HG02623 (cell line): Measurements from ENCODE around the gene CSF3.

Experiments
- ATAC-seq: cut with Tn5 transposase; IDR thresholded peaks from one replicate; pipeline ENCODE4 v1.9.1; 2021; ENCODE audit warnings: moderate library complexity; ENCODE audit not compliant: unreplicated experiment

Gene CSF3

DNA sequence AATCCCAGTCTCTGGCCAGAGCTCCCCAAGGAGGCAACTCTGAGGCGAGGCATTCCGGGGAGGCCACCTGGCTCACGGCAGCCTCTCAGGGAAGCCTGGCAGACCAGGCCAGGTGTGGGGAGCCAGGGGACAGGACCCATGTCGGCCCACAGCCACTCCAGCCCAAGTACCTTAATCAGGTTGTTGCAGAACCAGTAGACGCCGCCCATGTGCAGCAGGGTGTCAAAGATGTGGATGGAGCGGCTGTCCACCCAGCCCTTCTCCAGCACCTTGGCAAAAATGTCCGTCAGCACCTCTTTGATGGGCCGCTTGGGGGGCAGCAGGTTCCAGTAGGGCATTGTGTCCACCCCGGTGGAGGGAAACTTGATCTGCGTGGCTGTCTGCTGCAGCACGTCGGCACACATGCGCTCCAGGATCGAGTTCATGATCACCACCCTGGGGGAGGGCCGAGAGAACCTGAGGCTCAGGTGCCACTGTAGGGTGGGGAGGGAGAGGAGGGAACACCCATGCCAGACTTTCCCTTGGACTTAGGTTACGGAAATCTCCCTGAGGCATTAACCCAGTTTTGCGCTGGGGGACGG, 7.8 kb downstream of the CSF3 start:
- ATAC-seq = no peak

GRCh38 chr17:40023590-40024292, 8.5 kb downstream of the CSF3 start:
- ATAC-seq = no peak

GRCh38 chr17:40024901-40025300, 9.7 kb downstream of the CSF3 start:
- no peak for ATAC-seq

GRCh38 chr17:40025559-40025958, 10.3 kb downstream of the CSF3 start:
- no peak for ATAC-seq

DNA sequence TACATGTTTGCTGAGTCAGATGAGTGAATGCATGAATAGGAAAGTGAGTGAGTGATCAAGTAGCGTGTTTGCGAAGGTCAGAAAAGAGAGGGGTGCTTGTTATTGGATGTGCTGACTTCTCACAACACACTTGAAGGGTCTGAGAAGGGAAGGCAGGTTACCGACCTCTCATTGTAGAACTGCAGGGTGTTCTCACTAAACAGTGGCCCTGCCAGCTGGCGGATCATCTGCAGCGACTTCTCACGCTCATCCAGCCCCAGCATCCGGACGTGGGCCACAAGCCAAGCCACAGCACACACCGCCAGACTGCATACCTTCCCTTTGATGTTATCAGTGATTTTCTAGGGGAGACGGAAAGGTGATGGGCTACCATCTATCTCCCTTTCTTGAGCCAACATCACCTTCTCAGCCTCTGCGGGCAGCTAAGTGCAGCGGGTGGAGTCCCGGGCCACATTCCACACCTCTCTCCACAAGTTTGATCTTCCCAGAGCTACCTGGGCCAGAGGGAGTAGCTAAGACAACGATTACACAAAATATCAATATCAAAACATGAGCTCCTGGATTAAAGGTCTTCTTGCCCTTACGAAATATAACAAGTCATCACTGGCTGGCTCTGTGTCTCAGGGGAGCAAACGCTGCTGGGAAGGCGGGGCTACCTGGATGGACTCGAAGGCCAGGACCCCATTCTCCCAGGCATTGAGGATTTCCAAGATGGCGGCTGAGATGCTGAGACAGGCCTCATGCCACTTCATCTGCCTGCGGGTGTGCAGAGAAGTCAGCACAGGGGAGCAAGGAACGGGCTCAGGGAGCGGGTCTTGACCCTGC, 11.0 kb downstream of the CSF3 start:
- no peak for ATAC-seq

- no peak for ATAC-seq
Observed at GRCh38 chr17:40026816-40027613, 11.8 kb downstream of the CSF3 start.

DNA sequence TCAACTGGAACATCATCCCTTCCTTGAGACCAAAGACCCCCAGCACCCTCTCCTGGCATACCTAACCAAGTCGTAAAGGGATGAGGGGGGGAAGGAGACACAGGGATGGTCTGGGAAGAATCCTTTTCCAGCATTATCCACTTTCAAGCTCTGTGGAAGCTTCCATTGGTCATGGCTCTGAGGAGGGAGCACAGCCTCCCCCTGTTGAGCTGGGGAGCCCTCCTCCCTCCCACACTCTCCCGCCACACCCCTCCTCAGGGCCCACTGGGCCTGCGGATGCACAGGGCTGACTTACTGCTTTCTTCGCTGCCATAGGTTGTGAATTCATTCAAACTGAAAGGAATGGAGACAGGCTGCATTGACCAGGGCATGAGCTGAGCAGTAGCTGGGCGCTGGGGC, 12.4 kb downstream of the CSF3 start:
- no peak for ATAC-seq

- ATAC-seq = no peak
Observed at GRCh38 chr17:40028595-40028994, 13.4 kb downstream of the CSF3 start.

DNA sequence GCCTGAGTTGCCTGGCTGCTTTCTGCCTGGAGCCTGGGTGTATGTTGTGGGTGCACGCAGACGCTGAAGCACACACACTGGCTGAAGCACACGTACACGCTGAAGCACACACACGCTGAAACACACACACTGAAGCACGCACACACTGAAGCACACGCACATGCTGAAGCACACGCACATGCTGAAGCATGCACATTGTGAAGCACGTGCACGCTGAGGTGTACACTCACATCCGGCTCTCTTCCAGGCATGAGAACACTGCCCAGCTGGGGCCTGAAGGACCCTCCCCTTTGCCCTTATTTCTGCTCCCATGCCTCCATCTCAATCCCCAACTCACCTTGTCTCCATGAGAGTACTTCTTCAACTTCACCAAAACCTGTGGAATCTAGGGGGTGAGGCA, 16.5 kb downstream of the CSF3 start:
- no peak for ATAC-seq

GRCh38 chr17:40032322-40033320, 17.4 kb downstream of the CSF3 start:
- no peak for ATAC-seq

- ATAC-seq = no peak
Observed at GRCh38 chr17:40033339-40033738, 18.1 kb downstream of the CSF3 start.

DNA sequence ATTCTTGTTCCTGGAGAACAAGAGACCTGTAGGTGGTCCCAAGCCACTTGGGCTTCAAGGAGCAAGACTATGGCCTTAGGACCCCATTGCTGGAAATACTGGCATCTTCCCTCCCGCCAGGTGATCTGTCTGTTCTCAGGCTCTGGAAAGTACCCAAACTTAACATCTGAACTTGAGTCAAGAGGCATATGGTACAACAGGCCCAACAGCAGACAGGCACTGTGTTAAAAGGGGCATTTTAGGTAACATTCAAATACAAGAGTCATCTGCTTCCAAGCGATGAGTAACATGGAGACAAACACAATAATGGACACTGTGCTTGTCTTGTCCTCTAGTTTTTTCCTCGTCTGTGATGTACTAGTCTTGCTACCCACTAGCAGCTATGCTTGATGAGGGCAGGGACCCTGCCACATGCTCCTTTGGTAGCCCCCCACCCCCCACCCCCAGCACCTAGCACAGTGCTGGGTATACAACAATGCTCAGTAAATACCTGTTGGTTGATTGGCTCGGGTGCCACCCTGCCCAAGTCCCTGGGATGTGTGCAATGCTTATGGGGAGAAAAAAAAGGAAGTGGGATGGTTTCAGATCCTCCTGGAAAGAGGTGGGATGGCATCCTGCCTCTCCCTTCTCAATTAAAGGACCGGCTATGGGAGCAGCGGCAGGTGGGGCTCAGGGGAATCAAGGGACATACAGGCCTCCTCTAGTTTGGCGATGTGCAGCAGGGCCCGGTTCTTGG, 19.4 kb downstream of the CSF3 start:
- ATAC-seq = no peak

GRCh38 chr17:40035162-40035559, 19.9 kb downstream of the CSF3 start:
- ATAC-seq = no peak

- ATAC-seq = no peak
Observed at GRCh38 chr17:40038882-40039513, 23.8 kb downstream of the CSF3 start.

GRCh38 chr17:40041196-40041595, 26.0 kb downstream of the CSF3 start:
- no peak for ATAC-seq

DNA sequence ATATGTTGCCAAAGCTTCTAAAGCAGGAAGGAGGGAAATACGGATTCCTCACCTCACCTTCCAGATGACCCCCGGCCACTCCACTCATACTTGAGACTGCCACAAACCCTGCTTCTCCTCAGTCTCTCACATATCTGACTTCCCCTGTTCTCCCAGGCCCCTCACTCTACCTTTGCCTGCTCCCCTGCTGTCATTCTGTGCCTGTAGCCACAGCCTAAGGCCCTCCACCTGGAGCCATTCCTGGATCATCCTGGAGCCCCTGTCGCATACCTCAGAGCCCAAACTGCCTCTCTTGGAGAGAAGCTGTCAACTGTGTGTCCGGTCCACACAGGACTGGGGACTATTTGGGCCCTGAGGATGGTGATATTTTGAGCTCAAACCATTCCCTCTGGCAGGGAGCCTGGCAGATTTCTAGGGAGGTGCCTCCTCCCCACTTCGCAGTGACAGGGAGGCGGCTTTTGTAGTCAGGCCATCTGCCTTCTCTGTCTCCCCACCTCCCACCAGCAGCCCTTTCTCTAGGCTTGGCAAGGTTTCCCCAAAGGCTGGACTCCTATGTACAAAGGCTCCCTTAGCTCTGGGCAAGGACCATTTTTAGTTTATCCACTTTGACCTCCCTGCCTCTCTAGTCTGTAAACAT, 41.3 kb downstream of the CSF3 start:
- ATAC-seq = no peak

DNA sequence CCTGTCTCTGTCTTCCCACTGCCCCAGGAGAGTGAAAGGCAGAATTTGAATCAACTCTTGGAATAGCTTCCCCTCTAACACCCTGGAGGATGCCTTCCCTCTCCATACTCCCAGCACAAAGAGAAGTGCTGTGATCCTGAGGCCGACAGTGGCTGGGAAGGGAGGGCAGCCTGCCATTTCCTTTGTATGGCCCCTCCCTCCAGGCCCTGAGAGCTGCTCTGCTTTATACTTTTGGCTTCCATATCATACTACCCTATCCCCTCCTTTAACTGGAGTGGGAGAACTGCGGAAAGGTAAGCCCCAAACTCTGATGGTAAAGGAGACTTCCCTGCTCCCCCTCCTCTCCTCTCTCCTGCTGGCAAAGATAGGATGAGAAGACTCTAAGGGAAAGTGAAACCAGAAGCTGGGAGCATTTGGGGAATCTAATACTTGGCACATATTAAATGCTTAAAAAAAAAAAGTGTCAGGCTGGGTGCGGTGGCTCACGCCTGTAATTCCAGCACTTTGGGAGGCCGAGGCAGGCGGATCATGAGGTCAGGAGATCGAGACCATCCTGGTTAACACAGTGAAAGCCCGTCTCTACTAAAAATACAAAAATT, 43.0 kb downstream of the CSF3 start:
- no peak for ATAC-seq

DNA sequence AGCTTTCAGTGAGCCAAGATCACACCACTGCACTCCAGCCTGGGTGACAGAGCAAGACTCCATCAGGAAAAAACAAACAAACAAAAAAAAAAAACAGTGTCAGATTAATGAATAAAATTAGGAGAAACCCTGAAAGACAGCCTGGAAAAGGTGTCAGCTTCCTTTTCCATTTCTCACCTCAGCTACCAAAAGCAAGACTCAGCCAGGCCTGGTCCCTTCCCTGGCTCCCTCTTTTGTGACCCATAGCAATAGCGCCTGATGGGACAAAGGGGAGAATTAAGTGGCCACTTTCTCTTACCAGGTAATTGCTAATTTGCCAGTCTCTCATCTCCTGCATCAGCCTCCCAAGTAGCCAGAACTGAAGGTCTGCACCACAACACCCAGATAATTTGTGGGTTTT, 43.6 kb downstream of the CSF3 start:
- ATAC-seq = no peak
